ENCODE data around the gene TRERF1.

Gene TRERF1

GRCh38 chr6:42417641-42418112, 34.0 kb downstream of the TRERF1 start:
- no peak for TF ChIP-seq CTCF (IDR thresholded peaks at IDR 0.05)

DNA sequence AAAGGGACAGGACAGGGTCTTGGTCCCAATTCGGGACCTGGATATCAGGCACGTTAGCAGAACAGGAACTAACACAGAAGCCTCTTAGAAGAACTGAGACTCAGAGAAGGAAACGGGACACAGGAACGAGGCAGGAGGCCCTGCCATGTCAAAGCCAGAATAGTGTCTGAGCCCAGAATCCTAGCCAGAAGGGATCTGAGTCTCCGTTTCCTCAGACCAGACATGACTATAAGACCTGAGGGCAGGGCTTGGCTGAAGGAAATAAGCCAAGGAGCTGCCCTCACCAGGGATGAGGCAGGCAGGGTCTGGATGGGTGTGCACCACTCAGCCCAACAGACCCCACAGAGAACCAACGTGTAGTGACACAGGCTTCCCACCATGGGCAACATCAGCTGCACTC, 40.3 kb downstream of the TRERF1 start:
- TF ChIP-seq CTCF (IDR thresholded peaks at IDR 0.05) = no peak

GRCh38 chr6:42410861-42411260, 40.9 kb downstream of the TRERF1 start:
- no peak for TF ChIP-seq CTCF (IDR thresholded peaks at IDR 0.05)

- TF ChIP-seq CTCF (IDR thresholded peaks at IDR 0.05) = no peak
These were observed 42.1 kb downstream of the TRERF1 start for GRCh38 chr6:42409581-42409980.

- no peak for TF ChIP-seq CTCF (IDR thresholded peaks at IDR 0.05)
These were observed 44.3 kb downstream of the TRERF1 start for GRCh38 chr6:42407379-42407778.

DNA sequence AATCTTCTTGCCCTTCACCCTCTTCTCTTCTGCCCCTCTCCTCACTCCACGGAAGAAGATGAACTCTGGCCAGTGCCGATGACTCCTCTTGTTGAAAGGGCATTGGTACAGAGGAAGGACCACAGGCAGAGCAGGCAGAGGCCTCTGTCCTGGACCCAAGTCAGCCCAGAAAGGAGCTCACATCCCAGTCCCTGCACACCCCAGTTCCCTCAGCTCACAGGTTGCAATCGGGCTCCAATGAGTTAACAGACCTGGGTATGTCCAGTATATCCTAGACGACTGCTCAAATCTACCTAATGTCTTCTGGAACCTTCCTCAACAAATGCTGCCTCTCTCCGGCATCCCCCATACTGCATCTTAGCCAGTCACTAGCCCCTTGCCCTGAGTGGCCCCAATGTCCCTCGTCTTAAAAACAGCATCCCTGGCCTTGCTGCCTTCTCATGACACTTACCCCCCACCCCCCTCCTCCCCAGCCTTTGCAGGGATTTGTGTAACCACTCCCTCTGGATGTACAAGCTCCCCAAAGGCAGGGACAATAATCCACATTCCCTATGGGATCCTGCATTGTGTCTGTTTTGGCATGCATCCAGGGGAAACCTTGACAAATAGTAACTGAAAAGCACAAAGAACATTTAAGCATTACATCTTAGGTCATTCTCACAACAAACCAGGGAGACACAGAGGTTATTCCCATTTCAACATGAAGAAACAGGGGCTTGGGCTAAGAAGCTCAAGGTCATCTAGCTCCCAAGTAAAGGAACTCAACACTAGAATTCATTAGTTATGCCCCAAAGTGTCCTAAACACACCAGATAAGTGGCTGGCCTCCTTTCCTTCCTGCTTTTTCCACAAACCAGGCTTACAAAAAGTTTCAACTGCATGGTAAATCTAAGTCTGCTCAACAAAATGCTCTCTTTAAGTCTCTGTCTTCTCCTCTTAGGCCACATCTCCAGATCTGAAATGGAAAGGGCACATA, 45.1 kb downstream of the TRERF1 start:
- no peak for TF ChIP-seq CTCF (IDR thresholded peaks at IDR 0.05)

DNA sequence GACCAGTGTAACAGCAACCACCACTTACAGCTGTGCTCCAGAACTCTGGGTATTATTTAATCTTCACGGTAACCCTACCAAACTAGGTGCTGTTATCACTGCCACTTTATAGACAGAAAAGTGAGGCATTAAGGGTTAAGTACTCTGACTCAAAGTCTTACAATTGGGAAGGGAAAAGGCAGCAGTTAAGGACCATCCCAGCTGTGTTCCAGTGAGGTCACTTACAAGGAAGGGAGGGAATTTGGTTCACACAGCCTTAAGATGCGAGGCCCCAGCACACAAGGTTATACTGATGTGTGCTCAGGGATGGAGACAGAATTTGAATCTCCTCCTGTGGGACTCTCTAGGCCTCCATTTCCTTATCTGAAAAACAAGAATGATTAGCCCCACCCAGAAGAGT, 46.7 kb downstream of the TRERF1 start:
- no peak for TF ChIP-seq CTCF (IDR thresholded peaks at IDR 0.05)
